Measurements from ENCODE around the gene CST9L.

- no peak for TF ChIP-seq POLR2A (IDR thresholded peaks at IDR 0.05; ENCODE audit: low read depth, low read length)
- TF ChIP-seq POU2F2 (IDR thresholded peaks at IDR 0.05; ENCODE audit: low read depth, low read length) = no peak
Observed at GRCh38 chr20:23534801-23535593, 33.3 kb downstream of the CST9L start.

All from GM12891 (cell line).